K562 (cell line): ENCODE results near the gene LY6G6F. TPM values are rescaled to one million over a fixed set of nuclear protein-coding genes. Genes with fewer than 3 reads are reported as not detected.

Experiments
- ATAC-seq: fragments of 200-7000 bp; cut with Tn5 transposase; 3 replicates; pipeline ENCODE4 v1.9.1; 2020; ENCODE audit warnings: moderate library complexity
- BruUV-seq: library from RNA; stranded (reverse); fragments of 400-500 nt; replicated peaks from 2 replicates; lab custom pipeline; 2021; lab: Mats Ljungman, UMichigan
- CTCF ChIA-PET: fragments of 300-600 bp; formaldehyde crosslinking; extraction: SDS; loops from one replicate; lab custom pipeline; 2021; ENCODE audit warnings: low intra/inter-chr PET ratio; lab: Yijun Ruan, JAX
- POLR2A ChIA-PET: fragments of 300-600, 350-650 bp; sonication (Branson Sonifier 250); formaldehyde crosslinking; extraction: SDS; loops from one replicate; lab custom pipeline; 2021; ENCODE audit warnings: antibody characterized with exemption, inconsistent platforms; lab: Yijun Ruan, JAX
- DNase-seq, 4 experiments: peaks; one replicate each; pipeline versions ENCODE4 v3.0.0 to v3.0.0-alpha.2; 2011 to 2018; ENCODE audit warnings: low spot score in 3 of 4, mixed read lengths in 3 of 4; ENCODE audit errors: extremely low read depth in 1 of 4
- FAIRE-seq: peaks from 2 replicates; lab custom pipeline; 2011; peaks lifted over from hg19 to GRCh38; lab: Jason Lieb, UNC
- H2AFZ ChIP-seq: 2 replicates; pipeline ENCODE4 v1.6.0; 2011; ENCODE audit warnings: low read depth, low read length, control low read depth, inconsistent platforms
- H3K27ac ChIP-seq: fragments of 200-600 bp; 3 replicates; pipeline ENCODE4 v1.8.0; 2011; ENCODE audit warnings: low read depth, mild to moderate bottlenecking, control low read depth, inconsistent platforms, low read length, moderate library complexity, mixed read lengths; ENCODE audit errors: extremely low read depth
- H3K27me3 ChIP-seq, 2 experiments: fragments of 300-600 bp in 1 of 2; 2 replicates in 1 of 2; 3 replicates in 1 of 2; pipeline versions ENCODE4 v1.6.0 to v1.8.0; 2011; ENCODE audit warnings: inconsistent platforms in 2 of 2, low read length in 2 of 2, mild to moderate bottlenecking in 1 of 2, mixed read lengths in 1 of 2, moderate library complexity in 1 of 2; ENCODE audit not compliant: control insufficient read depth in 2 of 2, insufficient read depth in 2 of 2
- H3K36me3 ChIP-seq: fragments of 300-600 bp; 3 replicates; pipeline ENCODE4 v1.8.0; 2011; ENCODE audit warnings: mild to moderate bottlenecking, low read length, inconsistent platforms; ENCODE audit not compliant: control insufficient read depth, insufficient read depth
- H3K4me1 ChIP-seq, 2 experiments: fragments of 200-600 bp in 1 of 2; replicated peaks in 1 of 2; 2 replicates in 1 of 2; 3 replicates in 1 of 2; pipeline versions ENCODE4 v1.5.1 to v1.8.0; 2011; ENCODE audit warnings: inconsistent platforms in 2 of 2, low read length in 2 of 2, mild to moderate bottlenecking in 1 of 2, mixed read lengths in 1 of 2, moderate library complexity in 1 of 2; ENCODE audit not compliant: control insufficient read depth in 2 of 2, insufficient read depth in 2 of 2
- H3K4me2 ChIP-seq: 2 replicates; pipeline ENCODE4 v1.6.1; 2011; ENCODE audit warnings: low read length, control low read depth, inconsistent platforms, mixed read lengths; ENCODE audit not compliant: insufficient read depth
- H3K4me3 ChIP-seq: fragments of 200-600 bp; sonication (generic), shearing (Covaris generic); 2 replicates; pipeline ENCODE4 v1.5.1; 2016; ENCODE audit warnings: control low read depth, inconsistent platforms
- H3K79me2 ChIP-seq: fragments of 200-600 bp; 3 replicates; pipeline ENCODE4 v1.8.0; 2011; ENCODE audit warnings: low read length, inconsistent platforms; ENCODE audit not compliant: control insufficient read depth, insufficient read depth
- H3K9ac ChIP-seq, 2 experiments: 2 replicates each; pipeline versions ENCODE4 v1.6.0 to v1.6.1; 2011; ENCODE audit warnings: low read depth in 2 of 2, low read length in 2 of 2, control low read depth in 1 of 2, inconsistent platforms in 1 of 2, mild to moderate bottlenecking in 1 of 2, mixed read lengths in 1 of 2; ENCODE audit not compliant: insufficient read depth in 1 of 2
- H3K9me1 ChIP-seq: one replicate; pipeline ENCODE4 v1.6.0; 2011; ENCODE audit warnings: inconsistent platforms, mild to moderate bottlenecking, low read length, moderate library complexity; ENCODE audit not compliant: control insufficient read depth, insufficient read depth
- H3K9me3 ChIP-seq: replicated peaks from 2 replicates; pipeline ENCODE4 v1.5.1; 2011; ENCODE audit warnings: low read depth, low read length, inconsistent platforms; ENCODE audit not compliant: control insufficient read depth, insufficient read depth
- H4K20me1 ChIP-seq: replicated peaks from 2 replicates; pipeline ENCODE4 v1.6.1; 2011; ENCODE audit warnings: low read length, inconsistent platforms, mixed read lengths; ENCODE audit not compliant: control insufficient read depth, insufficient read depth
- CGGBP1 ChIP-seq: fragments of 250-450 bp; sonication (Bioruptor Pico); IDR thresholded peaks from 2 replicates; pipeline ENCODE4 v1.9.0; 2021; ENCODE audit warnings: mild to moderate bottlenecking
- E2F1 ChIP-seq: sonication (generic); formaldehyde crosslinking; IDR thresholded peaks from 2 replicates; pipeline ENCODE4 v1.8.1; 2023; ENCODE audit warnings: mild to moderate bottlenecking, missing genetic modification reagents, moderate library complexity
- ELK1 ChIP-seq: sonication (generic); formaldehyde crosslinking; IDR thresholded peaks from 2 replicates; pipeline ENCODE4 v1.8.1; 2022; ENCODE audit warnings: missing genetic modification reagents
- GABPB1 ChIP-seq: sonication (generic); formaldehyde crosslinking; IDR thresholded peaks from 2 replicates; pipeline ENCODE4 v1.8.0; 2022; ENCODE audit warnings: mild to moderate bottlenecking, missing genetic modification reagents
- HDAC1 ChIP-seq, 2 experiments: fragments of 450-650 bp; IDR thresholded peaks; 2 replicates each; pipeline ENCODE4 v1.6.1; 2016 to 2017; ENCODE audit warnings: inconsistent platforms in 1 of 2, mild to moderate bottlenecking in 1 of 2, moderate library complexity in 1 of 2
- MECOM ChIP-seq: fragments of 250-450 bp; sonication (Bioruptor Pico); IDR thresholded peaks from 2 replicates; pipeline ENCODE4 v1.8.0; 2022; ENCODE audit warnings: inconsistent platforms
- MEF2A ChIP-seq: IDR thresholded peaks from 2 replicates; pipeline ENCODE4 v1.6.1; 2011; ENCODE audit warnings: low read depth, mild to moderate bottlenecking, low read length, moderate library complexity; ENCODE audit not compliant: control insufficient read depth
- MTA1 ChIP-seq: fragments of 450-650 bp; IDR thresholded peaks from 2 replicates; pipeline ENCODE4 v1.6.1; 2017; ENCODE audit warnings: borderline replicate concordance
- PYGO2 ChIP-seq: fragments of 450-650 bp; IDR thresholded peaks from 2 replicates; pipeline ENCODE4 v1.6.1; 2016; ENCODE audit warnings: mild to moderate bottlenecking, missing genetic modification characterization, moderate library complexity, missing compliant biosample characterization
- RBBP5 ChIP-seq: fragments of 200-600 bp; sonication (generic); IDR thresholded peaks from 2 replicates; pipeline ENCODE4 v1.6.1; 2012; ENCODE audit warnings: borderline replicate concordance, mild to moderate bottlenecking, low read length, control low read depth, inconsistent platforms; ENCODE audit not compliant: insufficient read depth, poor library complexity, severe bottlenecking
- RBM14 ChIP-seq: fragments of 200-400 bp; formaldehyde crosslinking; IDR thresholded peaks from 2 replicates; pipeline ENCODE4 v1.6.1; 2018; ENCODE audit warnings: low read depth, mild to moderate bottlenecking, low read length, moderate library complexity, borderline replicate concordance; ENCODE audit not compliant: insufficient read depth
- SRSF1 ChIP-seq: fragments of 200-400 bp; formaldehyde crosslinking; IDR thresholded peaks from 2 replicates; pipeline ENCODE4 v1.6.1; 2017; ENCODE audit warnings: mild to moderate bottlenecking, low read depth, low read length, moderate library complexity
- SUPT5H ChIP-seq: fragments of 450-650 bp; IDR thresholded peaks from 2 replicates; pipeline ENCODE4 v1.6.1; 2016
- TRIM28 ChIP-seq: fragments of 450-650 bp; IDR thresholded peaks from 2 replicates; pipeline ENCODE4 v1.6.1; 2017
- XRCC5 ChIP-seq: fragments of 200-400 bp; formaldehyde crosslinking; IDR thresholded peaks from 2 replicates; pipeline ENCODE4 v1.6.1; 2017; ENCODE audit warnings: low read depth, mild to moderate bottlenecking, low read length
- ZNF140 ChIP-seq: fragments of 250-450 bp; sonication (Bioruptor Pico); IDR thresholded peaks from 2 replicates; pipeline ENCODE4 v1.8.0; 2021; ENCODE audit warnings: moderate library complexity, mild to moderate bottlenecking, inconsistent platforms
- ZNF239 ChIP-seq: fragments of 250-450 bp; sonication (Bioruptor Pico); IDR thresholded peaks from 2 replicates; pipeline ENCODE4 v1.4.0; 2020; ENCODE audit warnings: mild to moderate bottlenecking
- WGBS: fragments of 100-300 bp; shearing (Covaris generic); methylation state at CpG from one replicate; pipeline ENCODE4 v1.1.6; 2016; ENCODE audit warnings: low coverage, mixed read lengths; ENCODE audit not compliant: insufficient coverage; ENCODE audit errors: missing lambda C conversion rate; 5-methylcytosine and 5-hydroxymethylcytosine counted together
- in situ Hi-C: fragments of 300-500 bp; cut with MboI; formaldehyde crosslinking; loops from 4 replicates; pipeline ENCODE4 v1.15.0; 2018; ENCODE audit warnings: inconsistent platforms, mixed read lengths
- intact Hi-C: fragments of 100-400 bp; cut with micrococcal nuclease; formaldehyde crosslinking; loops from 2 replicates; pipeline ENCODE4 v1.14.2; 2022
- polyA plus RNA-seq, 8 experiments: library from polyadenylated mRNA; depleted of rRNA in 4 of 8; stranded (reverse) in 5 of 8; unstranded in 3 of 8; fragments of >200 nt; fragmentation: Nextera tagmentation in 2 of 8; fragmentation: Illumina TruSeq in 1 of 8; extraction: Ambion mirVana in 2 of 8; extraction: Trizol in 1 of 8; gene quantifications; 2 replicates each; pipeline versions ENCODE4 v1.2.1 to v1.2.3, GENCODE V29; 2011 to 2014; ENCODE audit warnings: inconsistent platforms in 1 of 8, missing spikeins in 1 of 8
- total RNA-seq, 7 experiments: library from RNA; depleted of rRNA in 6 of 7; stranded (reverse); fragments of >200 nt in 6 of 7; fragmentation: Illumina TruSeq in 2 of 7; extraction: Trizol in 2 of 7; gene quantifications; 2 replicates each; pipeline versions ENCODE4 v1.2.1 to v1.2.3, GENCODE V29; 2011 to 2021; ENCODE audit warnings: low replicate concordance in 1 of 7

The LY6G6F gene
- total and polyA plus RNA-seq, 9 of the 15 experiments (the other 6 are each of a cell fraction or from before 2014, with no cell fraction given), result 0.14 to 0.50 (median 0.28) TPM; not detected in 2

GRCh38 chr6:31740397-31741223, 33.9 kb downstream of the LY6G6F start:
- Histone ChIP-seq H4K20me1 (0 out of 2 replicates have a peak, but pooled peaks cover under 1% of the 10 kb centered on the region), H3K36me3 (peaks cover 49% of the 10 kb centered on the region), H3K9ac (peak overlapping the region; percentile 92 to 99), H3K27ac (peak overlapping the region; percentile 95), H3K4me3 (peak overlapping the region; percentile 64), H2AFZ (peak overlapping the region; percentile 77), H3K9me1 (no peaks in the 10 kb centered on the region), H3K4me1 (peaks cover 56 to 63% of the 10 kb centered on the region in 2 experiments), H3K79me2 (peaks cover 61% of the 10 kb centered on the region), H3K9me3 (no peaks in the 10 kb centered on the region), H3K4me2 (peak overlapping the region; percentile 93), H3K27me3 (no peaks in the 10 kb centered on the region)
- peak; percentile 2 for ATAC-seq
- no TSS peak for BruUV-seq
- WGBS, result 7% methylated on average over 29 of the region's 29 CpGs
- FAIRE-seq, result no peak
- ChIA-PET POLR2A (interaction anchor here (0.6 to 13.1 kb wide), 20 partner anchors 9 to 1855 kb away, joined by 3 to 236 read pairs (median 20); partner anchors contain the start of genes BAG6, C6orf47, CSNK2B and DDAH2), CTCF (no interaction called here)
- intact Hi-C loops (no loop called here), in situ Hi-C loops (no loop called here)
- peak in 2 of 4 experiments; percentile 67 to 74 for DNase-seq
- TF ChIP-seq HDAC1 (IDR thresholded peaks at IDR 0.05) (0 out of 4 replicates have a peak, but pooled peaks of 1 of the 2 experiments have one; percentile 15), GABPB1 (CRISPR knock-in tag) (no peak), PYGO2 (tag) (no peak), E2F1 (CRISPR knock-in tag) (no peak), CGGBP1 (peak; percentile 3; the same call in 1 of the 2 replicates), ZNF239 (CRISPR knock-in tag) (no peak), ZNF140 (CRISPR knock-in tag) (peak; percentile 25; the same call in 1 of the 2 replicates), SRSF1 (0 out of 2 replicates have a peak, but pooled peaks have one; percentile 3), SUPT5H (0 out of 2 replicates have a peak, but pooled peaks have one; percentile 74), RBBP5 (peak; percentile 74), MTA1 (0 out of 2 replicates have a peak, but pooled peaks have one; percentile 8), XRCC5 (peak; percentile 22; the same call in 1 of the 2 replicates), MECOM (CRISPR knock-in tag) (0 out of 2 replicates have a peak, but pooled peaks have one; percentile 38), TRIM28 (no peak), ELK1 (CRISPR knock-in tag) (no peak), RBM14 (peak; percentile 96), MEF2A (no peak)
